Measurements from ENCODE around the gene CHRNA7. TPM values are rescaled to one million over a fixed set of nuclear protein-coding genes. Genes with fewer than 3 reads are reported as not detected.

The CHRNA7 gene
- total and polyA plus RNA-seq, 5 donors from 2014 or later: 1.3 to 3.8 (median 1.4) TPM; not detected in 1

DNA sequence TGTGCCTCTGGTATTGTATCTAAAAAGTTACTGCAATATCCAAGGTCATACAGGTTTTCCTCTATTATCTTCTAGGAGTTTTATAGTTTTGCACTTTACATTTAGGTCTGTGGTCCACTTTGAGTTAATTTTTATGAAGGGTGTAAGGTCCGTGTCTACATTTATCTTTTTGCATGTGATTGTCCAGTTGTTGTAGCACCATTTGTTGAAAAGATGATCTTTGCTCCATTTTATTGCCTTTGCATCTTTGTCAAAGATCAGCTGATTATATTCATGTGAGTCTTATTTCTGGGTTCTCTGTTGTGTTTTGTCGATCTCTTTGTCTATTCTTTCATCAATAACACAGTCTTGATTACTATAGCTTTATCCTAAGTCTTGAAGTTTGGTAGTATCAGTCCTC lies 6.7 kb downstream of the CHRNA7 start:
- H3K9me3 ChIP-seq (ENCODE audit: control insufficient read depth in 2 of 2, low read length in 2 of 2): no peaks in the 10 kb centered on the region
- Mint-ChIP-seq H3K27ac (no peak overlapping the region), H3K4me3 (no peak overlapping the region), H3K27me3 (peaks cover 18% of the 10 kb centered on the region), H3K9me3 (peaks cover 0 to 2% (median 0%) of the 10 kb centered on the region in 7 donors), H3K4me1 (no peaks in the 10 kb centered on the region), H3K36me3 (no peaks in the 10 kb centered on the region)
- no peak overlapping the region for H3K4me3 ChIP-seq (ENCODE audit: low read depth, low read length)
- DNase-seq (no peak), ATAC-seq (ENCODE audit: low read depth in 2 of 2) (no peak)
- peaks cover 2% of the 10 kb centered on the region for H3K27me3 ChIP-seq (ENCODE audit: control insufficient read depth, insufficient read depth, low read length)
- H3K4me1 ChIP-seq (ENCODE audit: control insufficient read depth, insufficient read depth, low read length, poor library complexity, severe bottlenecking): no peaks in the 10 kb centered on the region
- no peaks in the 10 kb centered on the region for H3K36me3 ChIP-seq (ENCODE audit: control insufficient read depth, insufficient read depth, low read length)
- no peak overlapping the region for H3K27ac ChIP-seq (ENCODE audit: insufficient read depth, low read length, poor library complexity, severe bottlenecking)

GRCh38 chr15:32041294-32041693 lies 11.0 kb downstream of the CHRNA7 start:
- no peak overlapping the region for H3K4me3 Mint-ChIP-seq
- DNase-seq (no peak), ATAC-seq (ENCODE audit: low read depth in 2 of 2) (no peak)
- Histone ChIP-seq H3K9me3 (ENCODE audit: control insufficient read depth in 2 of 2, low read length in 2 of 2) (no peaks in the 10 kb centered on the region), H3K27ac (ENCODE audit: insufficient read depth, low read length, poor library complexity, severe bottlenecking) (no peak overlapping the region), H3K36me3 (ENCODE audit: control insufficient read depth, insufficient read depth, low read length) (no peaks in the 10 kb centered on the region), H3K4me3 (ENCODE audit: low read depth, low read length) (no peak overlapping the region), H3K27me3 (ENCODE audit: control insufficient read depth, insufficient read depth, low read length) (peaks cover 2% of the 10 kb centered on the region), H3K4me1 (ENCODE audit: control insufficient read depth, insufficient read depth, low read length, poor library complexity, severe bottlenecking) (no peaks in the 10 kb centered on the region)
- no peaks in the 10 kb centered on the region for H3K27me3 Mint-ChIP-seq
- H3K4me1 Mint-ChIP-seq: no peaks in the 10 kb centered on the region
- H3K9me3 Mint-ChIP-seq: no peaks in the 10 kb centered on the region
- H3K36me3 Mint-ChIP-seq: no peaks in the 10 kb centered on the region
- no peak overlapping the region for H3K27ac Mint-ChIP-seq

DNA sequence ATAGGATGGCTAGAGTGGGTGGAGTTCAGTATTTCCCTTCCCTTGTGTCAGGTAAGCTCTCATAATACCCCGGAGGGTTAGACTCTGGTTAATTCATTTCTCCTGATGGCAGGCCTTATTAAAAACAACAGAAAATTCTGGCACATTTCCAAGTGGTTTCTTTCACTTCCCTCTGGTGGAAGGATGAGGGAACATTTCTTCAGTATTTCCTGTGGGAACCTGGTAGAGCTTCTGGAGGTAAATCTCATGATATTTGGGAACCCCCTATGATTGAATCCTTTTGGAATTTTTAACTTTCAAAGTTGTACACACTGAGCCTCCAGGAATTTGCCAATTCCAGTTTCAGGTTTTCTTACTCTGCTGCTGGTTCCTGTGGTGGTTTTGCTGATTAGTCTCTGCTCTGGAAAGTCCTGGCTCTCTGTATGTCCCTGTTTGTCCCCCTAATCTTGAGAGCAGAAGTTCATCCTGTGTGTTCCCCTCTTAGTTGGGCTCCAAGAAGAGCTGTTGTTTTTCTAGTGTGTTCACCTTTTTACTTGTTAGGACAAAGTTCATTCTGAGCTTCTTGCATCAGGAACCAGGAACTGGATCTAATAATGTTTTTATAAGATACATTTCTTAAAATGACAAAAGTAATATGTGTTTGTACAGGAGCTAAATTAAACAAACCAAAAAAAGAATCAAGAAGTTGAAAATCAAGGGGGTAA lies 12.1 kb downstream of the CHRNA7 start:
- H3K36me3 Mint-ChIP-seq: no peaks in the 10 kb centered on the region
- ATAC-seq (ENCODE audit: low read depth in 2 of 2) (no peak), DNase-seq (no peak)
- no peak overlapping the region for H3K27ac Mint-ChIP-seq
- H3K4me1 Mint-ChIP-seq: no peaks in the 10 kb centered on the region
- no peaks in the 10 kb centered on the region for H3K9me3 Mint-ChIP-seq
- Histone ChIP-seq H3K9me3 (ENCODE audit: control insufficient read depth in 2 of 2, low read length in 2 of 2) (no peaks in the 10 kb centered on the region), H3K27ac (ENCODE audit: insufficient read depth, low read length, poor library complexity, severe bottlenecking) (no peak overlapping the region), H3K4me1 (ENCODE audit: control insufficient read depth, insufficient read depth, low read length, poor library complexity, severe bottlenecking) (no peaks in the 10 kb centered on the region), H3K36me3 (ENCODE audit: control insufficient read depth, insufficient read depth, low read length) (no peaks in the 10 kb centered on the region), H3K27me3 (ENCODE audit: control insufficient read depth, insufficient read depth, low read length) (peaks cover 2% of the 10 kb centered on the region), H3K4me3 (ENCODE audit: low read depth, low read length) (no peak overlapping the region)
- no peak overlapping the region for H3K4me3 Mint-ChIP-seq
- H3K27me3 Mint-ChIP-seq: no peaks in the 10 kb centered on the region

GRCh38 chr15:32053719-32054118 lies 23.4 kb downstream of the CHRNA7 start:
- Histone ChIP-seq H3K9me3 (ENCODE audit: control insufficient read depth in 2 of 2, low read length in 2 of 2) (no peaks in the 10 kb centered on the region), H3K4me1 (ENCODE audit: control insufficient read depth, insufficient read depth, low read length, poor library complexity, severe bottlenecking) (no peaks in the 10 kb centered on the region), H3K27ac (ENCODE audit: insufficient read depth, low read length, poor library complexity, severe bottlenecking) (no peak overlapping the region), H3K36me3 (ENCODE audit: control insufficient read depth, insufficient read depth, low read length) (no peaks in the 10 kb centered on the region), H3K27me3 (ENCODE audit: control insufficient read depth, insufficient read depth, low read length) (no peaks in the 10 kb centered on the region), H3K4me3 (ENCODE audit: low read depth, low read length) (no peak overlapping the region)
- Mint-ChIP-seq H3K36me3 (no peaks in the 10 kb centered on the region), H3K27ac (no peak overlapping the region), H3K9me3 (peaks cover 0 to 3% (median 1%) of the 10 kb centered on the region in 7 donors), H3K4me1 (no peaks in the 10 kb centered on the region), H3K27me3 (no peaks in the 10 kb centered on the region), H3K4me3 (no peak overlapping the region)
- no peak for ATAC-seq (ENCODE audit: low read depth in 2 of 2)
- DNase-seq: no peak

GRCh38 chr15:32057876-32058425 lies 27.6 kb downstream of the CHRNA7 start:
- Mint-ChIP-seq H3K27ac (no peak overlapping the region), H3K4me3 (no peak overlapping the region), H3K36me3 (no peaks in the 10 kb centered on the region), H3K9me3 (no peaks in the 10 kb centered on the region), H3K4me1 (no peaks in the 10 kb centered on the region), H3K27me3 (peaks cover 4% of the 10 kb centered on the region)
- H3K27ac ChIP-seq (ENCODE audit: insufficient read depth, low read length, poor library complexity, severe bottlenecking): no peak overlapping the region
- DNase-seq (no peak), ATAC-seq (ENCODE audit: low read depth in 2 of 2) (no peak)
- H3K36me3 ChIP-seq (ENCODE audit: control insufficient read depth, insufficient read depth, low read length): no peaks in the 10 kb centered on the region
- H3K4me3 ChIP-seq (ENCODE audit: low read depth, low read length): no peak overlapping the region
- H3K27me3 ChIP-seq (ENCODE audit: control insufficient read depth, insufficient read depth, low read length): no peaks in the 10 kb centered on the region
- no peaks in the 10 kb centered on the region for H3K4me1 ChIP-seq (ENCODE audit: control insufficient read depth, insufficient read depth, low read length, poor library complexity, severe bottlenecking)
- no peaks in the 10 kb centered on the region for H3K9me3 ChIP-seq (ENCODE audit: control insufficient read depth in 2 of 2, low read length in 2 of 2)

DNA sequence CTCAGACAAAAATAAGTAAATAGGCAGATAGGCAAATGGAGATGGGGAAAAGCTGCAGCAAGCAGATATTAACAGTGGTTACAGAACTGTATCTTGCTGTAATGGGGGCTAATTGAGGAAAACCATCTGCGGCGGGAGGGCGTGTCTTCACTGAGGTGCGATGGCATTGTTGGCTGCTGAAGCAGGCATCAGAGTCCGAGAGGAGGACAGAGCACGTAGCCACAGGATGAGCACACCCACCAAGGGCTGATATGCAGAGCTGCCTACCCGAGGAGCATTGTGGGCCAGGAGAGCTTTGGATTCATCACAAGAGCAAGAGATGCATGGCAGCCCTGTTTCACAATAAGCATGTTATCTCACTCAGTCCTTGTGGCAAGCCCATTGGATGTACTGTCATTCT lies 30.4 kb downstream of the CHRNA7 start:
- no peaks in the 10 kb centered on the region for H3K27me3 ChIP-seq (ENCODE audit: control insufficient read depth, insufficient read depth, low read length)
- ATAC-seq (ENCODE audit: low read depth in 2 of 2) (no peak), DNase-seq (no peak)
- H3K4me3 ChIP-seq (ENCODE audit: low read depth, low read length): no peak overlapping the region
- Mint-ChIP-seq H3K36me3 (no peaks in the 10 kb centered on the region), H3K27ac (no peak overlapping the region), H3K27me3 (peaks cover 4% of the 10 kb centered on the region), H3K9me3 (peaks cover 0 to 4% (median 0%) of the 10 kb centered on the region in 7 donors), H3K4me1 (no peaks in the 10 kb centered on the region), H3K4me3 (no peak overlapping the region)
- no peaks in the 10 kb centered on the region for H3K36me3 ChIP-seq (ENCODE audit: control insufficient read depth, insufficient read depth, low read length)
- H3K9me3 ChIP-seq (ENCODE audit: control insufficient read depth in 2 of 2, low read length in 2 of 2): no peaks in the 10 kb centered on the region
- no peaks in the 10 kb centered on the region for H3K4me1 ChIP-seq (ENCODE audit: control insufficient read depth, insufficient read depth, low read length, poor library complexity, severe bottlenecking)
- H3K27ac ChIP-seq (ENCODE audit: insufficient read depth, low read length, poor library complexity, severe bottlenecking): no peak overlapping the region

DNA sequence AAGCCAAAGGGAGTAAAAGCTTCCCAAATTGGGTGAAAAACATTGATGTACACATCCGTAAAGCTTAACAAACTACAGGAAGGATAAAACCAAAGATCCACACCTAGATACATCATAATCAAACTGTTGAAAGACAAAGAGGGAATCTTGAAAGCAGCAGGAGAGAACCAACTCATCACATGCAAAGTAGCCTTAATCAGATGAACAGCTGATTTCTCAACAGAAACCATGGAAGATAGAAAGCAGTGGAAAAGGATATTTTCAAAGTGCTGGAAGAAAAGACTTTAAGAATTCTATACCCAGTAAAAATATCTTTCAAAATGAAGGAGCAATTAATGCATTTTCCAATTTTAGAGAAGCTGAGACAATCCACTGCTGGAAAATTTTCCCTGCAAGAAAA lies 36.8 kb downstream of the CHRNA7 start:
- H3K27me3 Mint-ChIP-seq: no peaks in the 10 kb centered on the region
- H3K9me3 Mint-ChIP-seq: peaks cover 3 to 29% (median 22%) of the 10 kb centered on the region in 7 donors
- no peak for ATAC-seq (ENCODE audit: low read depth in 2 of 2)
- DNase-seq: no peak
- no peak overlapping the region for H3K4me3 Mint-ChIP-seq
- peaks cover 13 to 21% of the 10 kb centered on the region in 2 experiments for H3K9me3 ChIP-seq (ENCODE audit: control insufficient read depth in 2 of 2, low read length in 2 of 2)
- H3K27ac ChIP-seq (ENCODE audit: insufficient read depth, low read length, poor library complexity, severe bottlenecking): no peak overlapping the region
- H3K4me1 Mint-ChIP-seq: no peaks in the 10 kb centered on the region
- no peak overlapping the region for H3K27ac Mint-ChIP-seq
- no peaks in the 10 kb centered on the region for H3K4me1 ChIP-seq (ENCODE audit: control insufficient read depth, insufficient read depth, low read length, poor library complexity, severe bottlenecking)
- no peak overlapping the region for H3K4me3 ChIP-seq (ENCODE audit: low read depth, low read length)
- H3K27me3 ChIP-seq (ENCODE audit: control insufficient read depth, insufficient read depth, low read length): no peaks in the 10 kb centered on the region
- no peaks in the 10 kb centered on the region for H3K36me3 ChIP-seq (ENCODE audit: control insufficient read depth, insufficient read depth, low read length)
- H3K36me3 Mint-ChIP-seq: no peaks in the 10 kb centered on the region

DNA sequence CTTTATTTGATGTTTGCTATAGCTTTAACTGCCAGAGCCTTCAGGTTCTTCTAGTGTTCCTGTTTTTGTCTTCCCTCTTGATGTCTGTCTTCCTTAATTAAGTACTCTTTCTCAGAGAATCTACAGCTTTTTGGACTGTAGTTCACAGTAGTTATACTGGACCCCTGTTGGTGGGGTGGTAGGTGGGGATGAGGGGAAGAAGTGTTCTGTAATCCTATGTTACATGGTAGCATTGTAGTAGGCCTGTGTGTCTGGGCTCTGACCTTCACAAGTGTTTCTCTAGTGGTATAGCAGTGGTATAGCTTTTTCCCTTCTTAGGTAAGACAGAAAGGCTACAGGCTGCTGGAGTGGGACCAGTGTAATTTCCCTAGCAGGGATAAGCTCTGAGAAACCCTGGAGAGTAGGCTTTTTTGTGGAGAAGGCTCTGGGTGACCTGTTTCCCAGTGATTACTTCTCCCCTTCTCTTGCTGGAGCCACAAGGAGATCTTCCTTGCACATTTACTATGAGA lies 59.6 kb downstream of the CHRNA7 start:
- Mint-ChIP-seq H3K4me1 (no peaks in the 10 kb centered on the region), H3K4me3 (no peak overlapping the region), H3K27me3 (no peaks in the 10 kb centered on the region), H3K36me3 (no peaks in the 10 kb centered on the region), H3K9me3 (peaks cover 0 to 4% (median 2%) of the 10 kb centered on the region in 7 donors), H3K27ac (no peak overlapping the region)
- Histone ChIP-seq H3K9me3 (ENCODE audit: control insufficient read depth in 2 of 2, low read length in 2 of 2) (no peaks in the 10 kb centered on the region), H3K27ac (ENCODE audit: insufficient read depth, low read length, poor library complexity, severe bottlenecking) (no peak overlapping the region), H3K27me3 (ENCODE audit: control insufficient read depth, insufficient read depth, low read length) (no peaks in the 10 kb centered on the region), H3K36me3 (ENCODE audit: control insufficient read depth, insufficient read depth, low read length) (no peaks in the 10 kb centered on the region), H3K4me3 (ENCODE audit: low read depth, low read length) (no peak overlapping the region), H3K4me1 (ENCODE audit: control insufficient read depth, insufficient read depth, low read length, poor library complexity, severe bottlenecking) (no peaks in the 10 kb centered on the region)
- no peak for ATAC-seq (ENCODE audit: low read depth in 2 of 2)
- no peak for DNase-seq

Measured in CD4-positive, CD25-positive, alpha-beta regulatory T cell (primary cell).